Activated gamma-delta T cell (primary cell): ENCODE data around the gene EFNA4.

Source experiments
- DNase-seq: peaks from one replicate; lab custom pipeline; 2025; lab: John Stamatoyannopoulos, UW
- total RNA-seq, 2 donors: gene quantifications; one replicate each; lab custom pipeline; 2026; lab: John Stamatoyannopoulos, UW

EFNA4 gene, protein sequence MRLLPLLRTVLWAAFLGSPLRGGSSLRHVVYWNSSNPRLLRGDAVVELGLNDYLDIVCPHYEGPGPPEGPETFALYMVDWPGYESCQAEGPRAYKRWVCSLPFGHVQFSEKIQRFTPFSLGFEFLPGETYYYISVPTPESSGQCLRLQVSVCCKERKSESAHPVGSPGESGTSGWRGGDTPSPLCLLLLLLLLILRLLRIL
- total RNA-seq: 3.4 to 4.3 reads per million in 2 donors

DNA sequence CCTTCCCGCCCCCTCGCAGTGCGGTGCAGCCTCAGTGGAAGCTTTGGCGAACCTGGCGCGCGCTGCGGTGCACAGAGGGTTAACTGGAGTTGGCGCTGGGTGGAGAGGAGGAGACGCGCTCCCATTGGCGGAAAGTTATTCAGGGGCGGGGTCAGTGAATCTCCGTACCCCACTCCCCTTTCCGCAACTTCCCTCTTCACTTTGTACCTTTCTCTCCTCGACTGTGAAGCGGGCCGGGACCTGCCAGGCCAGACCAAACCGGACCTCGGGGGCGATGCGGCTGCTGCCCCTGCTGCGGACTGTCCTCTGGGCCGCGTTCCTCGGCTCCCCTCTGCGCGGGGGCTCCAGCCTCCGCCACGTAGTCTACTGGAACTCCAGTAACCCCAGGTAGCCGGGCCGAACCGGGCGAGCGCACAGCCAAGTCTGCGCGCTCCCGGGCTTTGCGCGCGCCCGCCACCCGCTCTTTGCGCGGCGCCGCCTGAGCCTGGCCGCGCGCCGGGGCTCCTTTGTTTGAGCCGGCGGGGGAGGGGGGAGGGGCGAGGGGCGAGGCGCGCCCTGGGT lies at the start of gene EFNA4:
TSS of gene EFNA4 (plus strand) at position 191 of the 561 bp plus-strand sequence. CDS start at position 275, 84 bp downstream.
- DNase-seq: peak; percentile 46

DNA sequence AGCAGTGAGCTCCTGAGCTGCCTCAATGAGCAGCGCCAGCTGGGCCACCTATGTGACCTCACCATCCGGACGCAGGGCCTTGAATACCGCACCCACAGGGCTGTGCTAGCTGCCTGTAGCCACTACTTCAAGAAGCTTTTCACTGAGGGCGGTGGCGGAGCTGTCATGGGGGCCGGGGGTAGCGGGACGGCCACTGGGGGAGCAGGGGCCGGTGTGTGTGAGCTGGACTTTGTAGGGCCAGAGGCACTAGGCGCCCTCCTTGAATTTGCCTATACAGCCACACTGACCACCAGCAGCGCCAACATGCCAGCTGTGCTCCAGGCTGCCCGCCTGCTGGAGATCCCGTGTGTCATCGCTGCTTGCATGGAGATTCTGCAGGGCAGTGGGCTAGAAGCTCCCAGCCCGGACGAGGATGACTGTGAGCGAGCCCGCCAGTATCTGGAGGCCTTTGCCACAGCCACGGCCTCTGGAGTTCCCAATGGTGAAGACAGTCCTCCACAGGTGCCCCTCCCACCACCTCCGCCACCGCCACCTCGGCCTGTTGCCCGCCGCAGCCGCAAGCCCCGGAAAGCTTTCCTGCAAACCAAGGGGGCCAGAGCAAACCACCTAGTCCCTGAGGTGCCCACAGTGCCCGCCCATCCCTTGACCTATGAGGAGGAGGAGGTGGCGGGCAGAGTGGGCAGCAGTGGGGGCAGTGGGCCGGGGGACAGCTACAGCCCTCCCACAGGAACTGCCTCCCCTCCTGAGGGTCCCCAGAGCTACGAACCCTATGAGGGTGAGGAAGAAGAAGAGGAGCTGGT lies 48.6 kb upstream of the EFNA4 start:
- DNase-seq: no peak

- no peak for DNase-seq
Observed at GRCh38 chr1:155015527-155016230, 47.9 kb upstream of the EFNA4 start.

- DNase-seq: no peak
Observed at GRCh38 chr1:155016231-155016831, 47.2 kb upstream of the EFNA4 start.

- DNase-seq: peak; percentile 80
Observed at GRCh38 chr1:155017041-155017945, 46.2 kb upstream of the EFNA4 start.

- no peak for DNase-seq
Observed at GRCh38 chr1:155017946-155018316, 45.6 kb upstream of the EFNA4 start.

DNA sequence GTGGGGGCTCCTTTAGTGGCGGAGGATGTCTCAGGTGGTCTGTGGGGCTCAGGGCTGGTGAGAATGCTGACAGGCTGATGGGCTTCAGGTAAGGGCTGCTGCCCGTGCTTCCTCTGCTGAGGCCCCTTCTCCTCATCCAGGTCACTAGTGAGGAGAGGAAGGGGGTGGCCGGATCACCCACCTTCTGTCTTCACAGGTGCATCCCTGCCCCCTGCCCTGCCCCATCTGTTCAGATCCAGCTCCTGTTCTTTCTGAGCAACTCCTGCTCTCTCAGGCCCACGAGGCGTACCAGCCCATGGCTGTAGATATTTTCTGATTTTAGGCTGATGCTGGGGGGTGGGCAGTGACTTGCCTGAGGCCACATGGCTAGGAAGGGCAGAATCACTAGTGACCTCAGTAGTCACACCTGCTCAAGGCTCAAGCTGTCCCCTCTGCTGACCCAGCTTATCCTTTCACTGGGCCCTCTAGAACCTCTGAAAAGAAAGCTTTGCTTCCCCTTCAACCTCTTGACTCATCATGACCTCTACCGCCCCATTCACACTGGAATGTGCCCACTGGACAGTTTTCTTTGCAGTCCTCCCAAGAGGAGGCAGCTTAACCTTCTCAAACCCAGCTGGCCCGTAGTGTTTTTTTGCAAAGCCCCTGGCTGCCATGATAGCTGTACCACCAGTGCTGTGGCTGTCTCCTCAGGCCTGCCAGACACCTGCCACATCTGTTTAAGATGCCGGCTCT lies 44.8 kb upstream of the EFNA4 start:
- DNase-seq: no peak

DNA sequence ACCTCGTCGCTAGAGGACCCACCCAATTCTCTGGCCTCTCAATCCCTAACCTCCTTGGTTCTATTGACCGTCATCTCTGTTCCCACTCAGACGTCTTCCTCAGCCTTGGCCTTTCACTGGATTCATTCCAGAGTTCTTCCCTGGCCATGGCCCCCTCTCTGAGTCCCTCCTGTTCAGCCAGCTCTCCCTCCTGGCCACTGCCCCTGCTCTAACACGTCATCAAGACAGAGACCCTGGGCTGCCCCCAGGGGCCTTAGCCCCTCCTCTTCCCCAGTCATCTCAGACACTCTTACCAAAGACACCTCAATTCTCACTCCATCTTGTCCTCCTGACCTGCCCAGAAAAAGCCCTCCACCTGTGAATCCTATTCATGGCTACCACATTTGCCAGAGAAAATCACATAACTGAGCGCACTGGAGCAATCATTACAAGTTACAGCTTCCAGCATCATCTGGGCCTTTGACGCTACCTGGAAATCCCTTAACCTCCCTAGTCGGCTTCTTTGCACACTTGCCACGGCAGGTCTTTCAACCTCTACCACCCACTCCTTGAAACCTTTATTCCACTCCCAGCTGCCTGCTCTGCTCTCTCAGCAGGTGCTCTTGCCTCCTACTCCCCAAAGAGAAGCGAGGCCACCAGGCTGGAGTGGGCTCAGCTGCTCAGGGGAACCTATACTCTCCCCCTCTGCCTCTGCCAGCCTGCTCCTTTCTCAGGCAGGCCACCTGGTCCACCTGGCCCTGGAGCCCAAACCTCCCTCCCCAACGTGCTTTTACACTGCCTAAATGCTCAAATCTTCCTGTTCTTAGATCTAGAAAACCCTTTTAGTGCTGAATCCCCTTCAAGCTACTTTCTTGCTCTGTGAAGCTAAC lies 43.9 kb upstream of the EFNA4 start:
- DNase-seq: no peak

GRCh38 chr1:155022136-155022926 lies 41.2 kb upstream of the EFNA4 start:
- no peak for DNase-seq

DNA sequence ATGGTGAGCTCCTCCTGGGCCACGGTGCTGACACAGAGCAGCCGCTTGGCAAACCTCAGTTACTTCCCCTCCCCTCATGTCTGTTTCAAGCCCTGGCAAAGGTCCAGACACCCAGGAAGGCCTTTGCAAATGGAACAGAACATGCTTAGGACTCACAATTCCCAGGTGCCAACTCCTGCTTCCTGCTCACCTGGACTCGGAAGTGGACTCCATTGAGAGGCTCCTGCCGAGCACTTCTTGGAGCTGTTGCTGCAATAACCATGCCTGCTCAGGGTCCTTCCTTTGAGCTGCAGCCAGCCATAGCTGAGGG lies 40.7 kb upstream of the EFNA4 start:
- no peak for DNase-seq

DNA sequence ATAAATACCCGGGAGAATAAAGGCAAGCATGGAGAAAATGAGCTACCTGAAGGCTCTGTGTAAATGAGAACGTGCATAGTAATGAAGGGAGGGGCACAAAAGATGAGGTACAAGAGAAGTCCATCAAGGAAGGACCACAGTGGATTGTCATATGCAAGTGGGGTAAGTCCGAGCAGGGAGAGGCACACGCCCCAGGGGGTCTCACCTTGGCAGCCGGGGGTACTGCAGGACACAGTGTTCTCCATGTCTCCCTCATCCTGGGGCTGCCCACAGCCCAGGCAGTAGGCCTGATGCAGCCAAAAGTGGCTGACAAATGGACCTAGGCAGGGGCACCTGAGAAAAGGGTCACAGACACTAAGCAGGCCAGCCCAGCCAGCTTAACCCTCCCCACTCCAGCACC lies 39.9 kb upstream of the EFNA4 start:
- DNase-seq: no peak

- DNase-seq: no peak
Observed at GRCh38 chr1:155024315-155024714, 39.2 kb upstream of the EFNA4 start.

DNA sequence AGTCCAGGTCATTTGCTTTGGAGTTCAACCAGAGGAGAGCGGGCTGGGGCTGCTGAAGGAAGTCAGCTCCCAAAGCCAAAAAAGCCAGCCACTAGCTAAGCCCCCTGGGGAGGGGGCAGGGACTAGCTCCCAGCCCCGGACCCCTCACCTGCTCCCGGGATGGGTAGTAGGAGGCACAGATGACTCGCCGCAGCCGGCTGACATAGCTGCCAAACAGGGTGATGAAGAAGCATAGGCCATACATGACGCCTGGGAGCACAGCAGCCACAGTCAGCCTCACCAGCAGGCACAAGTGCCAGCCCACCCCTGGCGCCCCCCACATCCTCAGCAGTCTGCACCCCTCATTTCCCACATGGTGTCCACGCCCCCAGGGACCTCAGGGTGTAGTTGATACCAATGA lies 37.4 kb upstream of the EFNA4 start:
- DNase-seq: no peak

DNA sequence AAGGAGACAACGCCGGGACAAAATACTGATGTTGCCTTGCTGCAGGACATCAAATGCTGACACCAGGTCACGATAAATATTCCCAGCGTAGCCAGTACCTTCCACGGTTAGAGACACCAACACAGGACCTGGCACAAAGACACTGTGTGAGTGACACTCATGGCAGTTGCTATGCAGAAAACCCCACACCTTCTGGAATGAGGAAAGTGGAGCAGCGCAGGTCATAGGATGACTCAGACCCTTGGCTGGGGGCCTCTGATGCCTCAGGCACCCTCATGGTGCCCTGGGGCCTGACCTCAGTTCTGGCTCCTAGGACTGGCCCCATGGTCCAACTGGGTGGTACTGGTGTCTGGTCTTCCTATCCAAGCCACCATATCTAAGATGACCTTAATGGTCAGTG lies 37.0 kb upstream of the EFNA4 start:
- DNase-seq: no peak

DNA sequence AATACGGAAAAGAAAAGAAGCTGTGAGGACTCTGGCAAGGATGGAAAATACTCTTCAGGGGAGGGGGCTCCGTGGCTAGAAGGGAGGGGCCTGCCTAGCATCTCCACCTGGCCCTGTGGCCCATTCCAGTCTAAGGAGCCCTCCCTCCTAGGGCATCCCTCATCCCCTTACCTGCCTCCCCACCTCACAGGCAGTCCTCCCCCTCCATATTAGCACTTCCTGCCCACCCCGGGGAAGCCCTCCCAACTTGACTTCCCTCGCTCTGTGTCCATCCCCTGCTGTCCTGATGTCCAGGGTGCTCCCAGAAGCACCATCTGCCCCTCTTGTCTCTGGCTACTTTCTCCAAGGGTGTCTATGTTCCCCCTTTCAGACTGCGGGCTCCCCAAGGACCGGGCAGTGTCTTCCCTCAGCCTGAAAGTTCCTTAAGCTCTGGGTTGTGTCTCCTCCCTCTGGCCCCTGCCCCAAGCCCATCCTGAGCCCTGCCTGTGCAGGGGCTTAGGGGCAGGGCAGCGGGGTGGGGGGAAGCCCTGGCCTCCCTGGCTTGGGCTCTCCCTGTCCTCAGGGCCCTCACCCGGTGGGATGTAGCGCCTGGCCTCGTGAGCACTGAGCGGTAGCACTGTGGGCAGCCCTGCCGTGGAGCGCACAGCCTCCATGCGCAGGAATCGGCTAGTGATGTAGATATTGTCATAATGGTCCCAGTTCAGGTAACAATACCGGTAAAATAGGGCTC lies 33.9 kb upstream of the EFNA4 start:
- DNase-seq: no peak

DNA sequence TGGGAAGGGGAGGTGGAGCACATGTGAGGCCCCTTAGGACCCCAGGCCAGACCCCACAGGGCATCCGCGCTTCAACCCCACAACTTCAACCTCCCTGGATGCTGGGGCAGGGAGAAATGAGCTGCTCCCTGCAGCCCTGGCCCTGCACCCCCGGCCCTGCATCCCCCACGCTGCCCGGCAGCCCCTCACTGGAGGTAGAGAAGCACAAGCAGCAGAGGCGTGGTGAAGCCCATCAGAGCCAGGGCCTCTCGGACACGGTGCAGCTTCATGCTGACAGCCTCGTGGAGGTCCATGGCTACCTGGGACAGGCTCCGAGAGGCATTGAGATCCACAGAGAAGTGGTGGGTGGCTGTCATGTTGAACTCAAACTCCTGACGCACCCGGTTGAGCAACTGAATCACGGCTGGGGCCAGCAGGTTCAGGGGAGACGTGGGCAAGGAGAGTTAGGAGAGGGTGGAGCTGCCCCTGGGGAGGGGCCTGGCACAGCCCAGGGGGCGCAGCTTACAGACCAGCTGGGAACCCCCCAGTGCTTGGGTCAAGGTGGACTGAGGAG lies 33.2 kb upstream of the EFNA4 start:
- no peak for DNase-seq

DNA sequence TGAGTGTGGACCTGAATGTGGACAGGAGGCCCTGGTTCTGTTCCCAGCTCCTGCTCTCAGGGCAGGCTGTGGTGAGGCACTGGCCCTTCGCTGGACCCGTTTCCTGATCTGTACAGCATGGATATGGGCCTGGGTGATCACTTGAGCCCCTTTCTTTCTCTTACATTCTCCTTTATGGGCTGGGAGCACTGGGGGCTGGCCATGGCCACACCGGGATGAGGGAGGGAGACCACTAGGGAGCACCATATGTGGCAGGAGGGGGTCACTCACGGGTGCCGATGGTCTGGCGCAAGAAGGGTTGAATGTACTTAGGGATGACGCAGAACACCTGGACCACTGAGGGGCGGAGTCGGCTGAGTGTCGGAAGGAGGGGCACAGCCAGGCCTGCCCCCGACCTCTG lies 32.6 kb upstream of the EFNA4 start:
- no peak for DNase-seq

- DNase-seq: no peak
Observed at GRCh38 chr1:155032886-155033285, 30.7 kb upstream of the EFNA4 start.
